Astrocyte (in vitro differentiated cells and primary cell): ENCODE results near the gene PTX3. TPM values are rescaled to one million over a fixed set of nuclear protein-coding genes. Genes with fewer than 3 reads are reported as not detected.

Experiments used
- DNase-seq: peaks from one replicate; pipeline ENCODE4 v3.0.0-alpha.2; 2010; ENCODE audit warnings: low read depth
- FAIRE-seq: peaks from 2 replicates; lab custom pipeline; 2011; peaks lifted over from hg19 to GRCh38; lab: Jason Lieb, UNC
- H2AFZ ChIP-seq: 2 replicates; pipeline ENCODE4 v1.6.0; 2012; ENCODE audit warnings: low read depth, low read length, inconsistent platforms
- H3K27ac ChIP-seq: 2 replicates; pipeline ENCODE4 v1.5.1; 2011; ENCODE audit warnings: low read depth, low read length, inconsistent platforms
- H3K27me3 ChIP-seq: 2 replicates; pipeline ENCODE4 v1.6.0; 2011; ENCODE audit warnings: low read length, inconsistent platforms; ENCODE audit not compliant: insufficient read depth
- H3K36me3 ChIP-seq: 2 replicates; pipeline ENCODE4 v1.5.1; 2011; ENCODE audit warnings: low read length, inconsistent platforms; ENCODE audit not compliant: insufficient read depth
- H3K4me1 ChIP-seq: 2 replicates; pipeline ENCODE4 v1.5.1; 2011; ENCODE audit warnings: low read length, inconsistent platforms; ENCODE audit not compliant: insufficient read depth
- H3K4me2 ChIP-seq: 2 replicates; pipeline ENCODE4 v1.6.0; 2012; ENCODE audit warnings: low read length, inconsistent platforms
- H3K4me3 ChIP-seq: 2 replicates; pipeline ENCODE4 v1.5.1; 2011; ENCODE audit warnings: low read depth, mild to moderate bottlenecking, low read length, inconsistent platforms; ENCODE audit not compliant: insufficient read depth
- H3K79me2 ChIP-seq: 2 replicates; pipeline ENCODE4 v1.6.0; 2012; ENCODE audit warnings: mild to moderate bottlenecking, low read length, inconsistent platforms; ENCODE audit not compliant: insufficient read depth
- H3K9ac ChIP-seq: 2 replicates; pipeline ENCODE4 v1.6.0; 2012; ENCODE audit warnings: mild to moderate bottlenecking, low read length, inconsistent platforms
- H3K9me3 ChIP-seq: 2 replicates; pipeline ENCODE4 v1.5.1; 2012; ENCODE audit warnings: low read depth, mild to moderate bottlenecking, low read length, inconsistent platforms; ENCODE audit not compliant: insufficient read depth
- H4K20me1 ChIP-seq: 2 replicates; pipeline ENCODE4 v1.6.0; 2012; ENCODE audit warnings: low read length, inconsistent platforms; ENCODE audit not compliant: insufficient read depth
- H3K27ac Mint-ChIP-seq: one replicate; pipeline ENCODE4 v1.8.0; 2021; ENCODE audit warnings: mild to moderate bottlenecking, mixed read lengths; ENCODE audit not compliant: unreplicated experiment
- H3K27me3 Mint-ChIP-seq: one replicate; pipeline ENCODE4 v1.8.0; 2021; ENCODE audit warnings: low read depth, mixed read lengths; ENCODE audit not compliant: unreplicated experiment
- H3K36me3 Mint-ChIP-seq: one replicate; pipeline ENCODE4 v1.8.0; 2021; ENCODE audit warnings: low read depth, mixed read lengths; ENCODE audit not compliant: unreplicated experiment
- H3K4me1 Mint-ChIP-seq: one replicate; pipeline ENCODE4 v1.8.0; 2021; ENCODE audit warnings: low read depth, mixed read lengths; ENCODE audit not compliant: unreplicated experiment
- H3K4me3 Mint-ChIP-seq: one replicate; pipeline ENCODE4 v1.8.0; 2021; ENCODE audit warnings: mild to moderate bottlenecking, moderate library complexity, mixed read lengths; ENCODE audit not compliant: unreplicated experiment
- H3K9me3 Mint-ChIP-seq: one replicate; pipeline ENCODE4 v1.8.0; 2021; ENCODE audit warnings: mild to moderate bottlenecking, mixed read lengths; ENCODE audit not compliant: unreplicated experiment
- EZH2 ChIP-seq: IDR thresholded peaks from 2 replicates; pipeline ENCODE4 v1.6.1; 2012; ENCODE audit warnings: mild to moderate bottlenecking, low read length, inconsistent platforms; ENCODE audit not compliant: insufficient read depth
- total RNA-seq: library from RNA; stranded (reverse); gene quantifications from 2 replicates; pipeline ENCODE4 v1.2.1, GENCODE V29; 2021
- TF ChIP-seq, protein P1 (sequence below): IDR thresholded peaks from 2 replicates; pipeline ENCODE4 v1.5.1; 2011; ENCODE audit warnings: low read depth, mild to moderate bottlenecking, inconsistent platforms, low read length, moderate library complexity; ENCODE audit not compliant: insufficient read depth

Gene PTX3
- total RNA-seq, 1 donor from 2014 or later, result 4.7 TPM

DNA sequence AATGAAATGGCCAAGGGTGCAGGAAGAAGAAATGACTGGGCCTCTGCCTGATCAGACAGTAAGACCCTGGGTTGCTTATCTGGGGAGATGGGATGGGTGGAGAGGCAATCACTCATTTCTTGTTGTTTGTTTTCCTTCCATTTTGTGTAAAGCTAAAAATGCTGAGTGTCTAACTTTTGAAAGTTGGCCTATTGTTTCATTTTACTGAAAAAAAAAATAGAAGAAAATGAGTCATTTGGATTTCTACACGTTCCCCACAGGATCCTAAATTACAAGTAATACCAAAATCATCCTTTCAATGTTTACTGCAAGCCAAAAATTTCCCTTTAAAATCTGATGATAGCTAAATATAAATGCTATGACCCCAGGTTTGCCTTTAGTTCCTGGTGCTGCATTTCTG, 30.6 kb downstream of the PTX3 start:
- no peak overlapping the region for H3K4me3 ChIP-seq
- Mint-ChIP-seq H3K36me3 (no peaks in the 10 kb centered on the region), H3K27me3 (no peaks in the 10 kb centered on the region), H3K4me3 (no peak overlapping the region), H3K27ac (no peak overlapping the region), H3K4me1 (peaks cover 4% of the 10 kb centered on the region), H3K9me3 (no peaks in the 10 kb centered on the region)
- no peaks in the 10 kb centered on the region for H3K27me3 ChIP-seq
- H4K20me1 ChIP-seq, result no peaks in the 10 kb centered on the region
- H3K4me1 ChIP-seq, result peaks cover 15% of the 10 kb centered on the region
- DNase-seq, result peak; percentile 33
- no peak overlapping the region for H3K27ac ChIP-seq
- no peaks in the 10 kb centered on the region for H3K79me2 ChIP-seq
- H3K9ac ChIP-seq, result no peak overlapping the region
- H3K36me3 ChIP-seq, result peaks cover 9% of the 10 kb centered on the region
- H2AFZ ChIP-seq, result no peak overlapping the region
- no peaks in the 10 kb centered on the region for H3K9me3 ChIP-seq
- TF ChIP-seq EZH2, result no peak
- TF ChIP-seq, protein P1, sequence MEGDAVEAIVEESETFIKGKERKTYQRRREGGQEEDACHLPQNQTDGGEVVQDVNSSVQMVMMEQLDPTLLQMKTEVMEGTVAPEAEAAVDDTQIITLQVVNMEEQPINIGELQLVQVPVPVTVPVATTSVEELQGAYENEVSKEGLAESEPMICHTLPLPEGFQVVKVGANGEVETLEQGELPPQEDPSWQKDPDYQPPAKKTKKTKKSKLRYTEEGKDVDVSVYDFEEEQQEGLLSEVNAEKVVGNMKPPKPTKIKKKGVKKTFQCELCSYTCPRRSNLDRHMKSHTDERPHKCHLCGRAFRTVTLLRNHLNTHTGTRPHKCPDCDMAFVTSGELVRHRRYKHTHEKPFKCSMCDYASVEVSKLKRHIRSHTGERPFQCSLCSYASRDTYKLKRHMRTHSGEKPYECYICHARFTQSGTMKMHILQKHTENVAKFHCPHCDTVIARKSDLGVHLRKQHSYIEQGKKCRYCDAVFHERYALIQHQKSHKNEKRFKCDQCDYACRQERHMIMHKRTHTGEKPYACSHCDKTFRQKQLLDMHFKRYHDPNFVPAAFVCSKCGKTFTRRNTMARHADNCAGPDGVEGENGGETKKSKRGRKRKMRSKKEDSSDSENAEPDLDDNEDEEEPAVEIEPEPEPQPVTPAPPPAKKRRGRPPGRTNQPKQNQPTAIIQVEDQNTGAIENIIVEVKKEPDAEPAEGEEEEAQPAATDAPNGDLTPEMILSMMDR, result no peak
- no peak for FAIRE-seq
- H3K4me2 ChIP-seq, result no peak overlapping the region

DNA sequence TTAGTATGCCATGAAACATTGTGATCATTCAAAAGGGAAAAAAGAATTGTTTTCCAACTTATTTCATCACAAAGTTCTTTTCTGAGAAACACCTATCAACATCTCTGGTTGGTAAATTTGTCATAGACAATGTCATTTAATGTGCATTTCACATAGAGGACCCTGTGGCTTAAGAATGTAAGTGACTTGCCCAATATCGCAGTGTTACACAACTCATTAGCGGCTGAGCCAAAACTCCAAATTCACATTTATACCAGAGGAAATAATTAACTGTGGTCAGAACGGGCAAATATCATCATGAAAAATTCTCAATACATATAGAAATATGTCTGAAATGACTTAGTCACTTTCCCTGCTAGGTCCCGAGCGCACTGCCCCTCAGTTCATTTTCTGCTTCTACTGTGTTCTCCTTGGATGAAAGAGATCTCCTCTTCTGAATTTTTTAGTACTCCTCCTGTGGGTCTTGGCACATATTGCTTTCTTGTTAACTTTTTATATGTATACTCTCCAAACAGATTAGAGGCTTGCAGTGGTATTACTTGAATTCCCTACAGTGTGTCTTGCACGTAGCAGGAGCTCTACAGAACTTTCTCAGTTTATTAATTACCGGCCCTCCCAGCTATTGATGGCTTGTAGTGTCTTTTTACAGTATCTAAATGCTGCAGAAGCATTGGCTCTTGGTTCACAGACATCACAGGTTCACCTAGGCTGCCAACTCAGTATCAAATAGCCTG, 33.1 kb downstream of the PTX3 start:
- H3K27ac Mint-ChIP-seq, result no peak overlapping the region
- Histone ChIP-seq H4K20me1 (no peaks in the 10 kb centered on the region), H3K4me3 (no peak overlapping the region), H3K4me1 (peaks cover 8% of the 10 kb centered on the region), H3K27ac (no peak overlapping the region), H3K9ac (no peak overlapping the region), H2AFZ (no peak overlapping the region), H3K36me3 (peaks cover 9% of the 10 kb centered on the region), H3K27me3 (no peaks in the 10 kb centered on the region), H3K79me2 (peaks cover 3% of the 10 kb centered on the region), H3K9me3 (no peaks in the 10 kb centered on the region), H3K4me2 (no peak overlapping the region)
- no peaks in the 10 kb centered on the region for H3K4me1 Mint-ChIP-seq
- DNase-seq (no peak), FAIRE-seq (no peak)
- no peaks in the 10 kb centered on the region for H3K36me3 Mint-ChIP-seq
- no peaks in the 10 kb centered on the region for H3K27me3 Mint-ChIP-seq
- TF ChIP-seq, protein P1, result no peak
- no peak for TF ChIP-seq EZH2
- no peak overlapping the region for H3K4me3 Mint-ChIP-seq
- no peaks in the 10 kb centered on the region for H3K9me3 Mint-ChIP-seq

DNA sequence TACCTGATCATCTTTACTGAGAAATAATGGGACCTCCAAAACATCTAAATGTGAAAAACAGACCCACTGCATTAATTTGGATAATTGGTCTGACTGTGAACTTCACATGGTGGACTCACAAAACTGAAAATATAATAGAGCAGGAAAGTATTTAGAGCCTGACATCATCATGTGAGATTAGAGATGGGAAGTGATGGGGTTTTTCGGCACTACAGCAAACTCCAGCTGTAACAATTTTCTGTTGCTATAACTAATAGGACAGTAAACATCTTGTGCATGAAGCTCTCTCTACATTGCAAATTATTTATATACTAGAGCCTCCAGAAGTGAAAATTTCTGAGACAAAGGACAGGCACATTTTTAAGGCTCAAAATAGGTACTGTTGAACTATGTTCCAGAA, 34.4 kb downstream of the PTX3 start:
- H3K4me2 ChIP-seq, result no peak overlapping the region
- H4K20me1 ChIP-seq, result no peaks in the 10 kb centered on the region
- Mint-ChIP-seq H3K4me1 (no peaks in the 10 kb centered on the region), H3K27ac (no peak overlapping the region), H3K9me3 (no peaks in the 10 kb centered on the region), H3K36me3 (no peaks in the 10 kb centered on the region), H3K27me3 (no peaks in the 10 kb centered on the region), H3K4me3 (no peak overlapping the region)
- H3K4me3 ChIP-seq, result no peak overlapping the region
- TF ChIP-seq, protein P1, result no peak
- no peak for TF ChIP-seq EZH2
- peaks cover 9% of the 10 kb centered on the region for H3K36me3 ChIP-seq
- DNase-seq (no peak), FAIRE-seq (no peak)
- H3K27me3 ChIP-seq, result no peaks in the 10 kb centered on the region
- no peak overlapping the region for H2AFZ ChIP-seq
- H3K4me1 ChIP-seq, result peaks cover 13% of the 10 kb centered on the region
- H3K9ac ChIP-seq, result no peak overlapping the region
- no peak overlapping the region for H3K27ac ChIP-seq
- peaks cover 3% of the 10 kb centered on the region for H3K79me2 ChIP-seq
- no peaks in the 10 kb centered on the region for H3K9me3 ChIP-seq
